ENCODE measurements around the gene RTP3. TPM values are rescaled to one million over a fixed set of nuclear protein-coding genes. Genes with fewer than 3 reads are reported as not detected.

Gene RTP3
- total RNA-seq, 2 donors from 2014 or later, result not detected

DNA sequence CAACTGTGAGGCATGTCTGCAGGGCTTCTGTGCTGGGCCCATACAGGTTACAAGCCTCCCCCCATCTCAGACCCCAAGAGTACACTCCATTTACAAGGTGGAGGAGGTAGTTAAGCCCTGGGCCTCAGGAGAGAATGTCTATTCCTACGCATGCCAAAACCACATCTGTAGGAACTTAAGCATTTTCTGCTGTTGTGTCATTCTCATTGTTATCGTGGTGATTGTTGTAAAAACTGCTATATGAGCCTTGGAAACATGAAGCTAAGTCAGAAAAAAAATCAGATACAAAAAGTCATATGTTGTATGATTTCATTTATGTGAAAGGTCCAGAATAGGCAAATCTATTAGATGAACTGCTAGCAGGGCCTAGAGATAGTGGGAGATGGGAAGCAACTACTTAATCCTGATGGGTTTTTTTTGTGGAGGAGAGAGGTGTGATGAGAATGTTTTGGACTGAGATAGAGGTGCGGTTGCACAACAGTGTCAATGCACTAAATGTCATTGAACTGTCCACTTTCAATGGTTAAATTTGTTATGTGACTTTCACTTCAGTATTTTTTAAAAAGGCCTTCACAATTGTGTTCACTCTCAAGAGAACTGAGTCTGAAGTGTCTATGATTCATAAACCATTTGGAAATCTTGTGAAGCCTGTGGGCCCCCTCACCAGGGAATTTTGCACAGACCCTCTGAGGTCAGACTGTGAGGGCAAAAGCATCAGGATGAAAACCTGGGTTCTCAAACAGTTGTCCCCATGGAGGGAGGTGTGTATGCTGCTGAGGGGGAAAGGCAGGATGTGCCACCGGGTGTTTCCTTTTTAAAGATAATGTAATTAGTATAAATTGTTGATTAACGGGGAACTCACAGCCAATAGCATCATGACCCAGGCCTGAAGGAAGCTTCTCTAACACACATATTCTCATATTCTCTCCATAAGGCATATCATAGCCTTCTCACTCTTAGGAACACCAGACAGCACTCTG is 3.2 kb downstream of the RTP3 start:
- no peak overlapping the region for H3K9ac ChIP-seq (ENCODE audit: low read depth in 2 of 2, low read length in 2 of 2)
- TF ChIP-seq, protein P1, sequence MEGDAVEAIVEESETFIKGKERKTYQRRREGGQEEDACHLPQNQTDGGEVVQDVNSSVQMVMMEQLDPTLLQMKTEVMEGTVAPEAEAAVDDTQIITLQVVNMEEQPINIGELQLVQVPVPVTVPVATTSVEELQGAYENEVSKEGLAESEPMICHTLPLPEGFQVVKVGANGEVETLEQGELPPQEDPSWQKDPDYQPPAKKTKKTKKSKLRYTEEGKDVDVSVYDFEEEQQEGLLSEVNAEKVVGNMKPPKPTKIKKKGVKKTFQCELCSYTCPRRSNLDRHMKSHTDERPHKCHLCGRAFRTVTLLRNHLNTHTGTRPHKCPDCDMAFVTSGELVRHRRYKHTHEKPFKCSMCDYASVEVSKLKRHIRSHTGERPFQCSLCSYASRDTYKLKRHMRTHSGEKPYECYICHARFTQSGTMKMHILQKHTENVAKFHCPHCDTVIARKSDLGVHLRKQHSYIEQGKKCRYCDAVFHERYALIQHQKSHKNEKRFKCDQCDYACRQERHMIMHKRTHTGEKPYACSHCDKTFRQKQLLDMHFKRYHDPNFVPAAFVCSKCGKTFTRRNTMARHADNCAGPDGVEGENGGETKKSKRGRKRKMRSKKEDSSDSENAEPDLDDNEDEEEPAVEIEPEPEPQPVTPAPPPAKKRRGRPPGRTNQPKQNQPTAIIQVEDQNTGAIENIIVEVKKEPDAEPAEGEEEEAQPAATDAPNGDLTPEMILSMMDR (IDR thresholded peaks at IDR 0.05), result no peak
- H3K36me3 ChIP-seq, result no peaks in the 10 kb centered on the region
- no peak overlapping the region for H3K4me3 ChIP-seq
- no peak overlapping the region for H3K27ac ChIP-seq
- no peaks in the 10 kb centered on the region for H3K9me3 ChIP-seq
- H3K4me1 ChIP-seq, result no peaks in the 10 kb centered on the region
- DNase-seq, result no peak
- intact Hi-C loops (cut with DNase I), result no loop called here
- H3K27me3 ChIP-seq, result no peaks in the 10 kb centered on the region

DNA sequence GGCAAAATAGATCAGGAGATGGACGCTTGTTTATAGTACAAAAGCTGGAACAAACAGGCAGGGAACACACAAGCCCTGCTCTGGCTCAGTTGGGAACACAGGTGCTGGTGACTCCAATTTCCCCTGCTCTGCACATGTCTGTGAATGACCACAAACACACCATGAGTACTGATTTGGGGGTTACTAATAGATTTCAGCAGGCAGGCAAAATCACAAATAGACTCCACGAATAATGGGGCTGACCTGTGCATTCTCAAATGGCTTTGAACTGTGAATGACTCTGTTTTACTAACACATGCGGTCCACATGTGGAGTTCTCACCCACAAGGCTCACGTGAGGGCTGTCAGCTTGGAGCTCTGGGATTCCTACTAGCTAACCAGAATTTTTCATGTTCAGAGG is 3.9 kb downstream of the RTP3 start:
- DNase-seq, result no peak
- no peaks in the 10 kb centered on the region for H3K36me3 ChIP-seq
- H3K27ac ChIP-seq, result no peak overlapping the region
- intact Hi-C loops (cut with DNase I), result no loop called here
- no peaks in the 10 kb centered on the region for H3K4me1 ChIP-seq
- H3K9me3 ChIP-seq, result no peaks in the 10 kb centered on the region
- H3K4me3 ChIP-seq, result no peak overlapping the region
- no peaks in the 10 kb centered on the region for H3K27me3 ChIP-seq
- H3K9ac ChIP-seq (ENCODE audit: low read depth in 2 of 2, low read length in 2 of 2), result no peak overlapping the region
- TF ChIP-seq, protein P1 (IDR thresholded peaks at IDR 0.05), result no peak

DNA sequence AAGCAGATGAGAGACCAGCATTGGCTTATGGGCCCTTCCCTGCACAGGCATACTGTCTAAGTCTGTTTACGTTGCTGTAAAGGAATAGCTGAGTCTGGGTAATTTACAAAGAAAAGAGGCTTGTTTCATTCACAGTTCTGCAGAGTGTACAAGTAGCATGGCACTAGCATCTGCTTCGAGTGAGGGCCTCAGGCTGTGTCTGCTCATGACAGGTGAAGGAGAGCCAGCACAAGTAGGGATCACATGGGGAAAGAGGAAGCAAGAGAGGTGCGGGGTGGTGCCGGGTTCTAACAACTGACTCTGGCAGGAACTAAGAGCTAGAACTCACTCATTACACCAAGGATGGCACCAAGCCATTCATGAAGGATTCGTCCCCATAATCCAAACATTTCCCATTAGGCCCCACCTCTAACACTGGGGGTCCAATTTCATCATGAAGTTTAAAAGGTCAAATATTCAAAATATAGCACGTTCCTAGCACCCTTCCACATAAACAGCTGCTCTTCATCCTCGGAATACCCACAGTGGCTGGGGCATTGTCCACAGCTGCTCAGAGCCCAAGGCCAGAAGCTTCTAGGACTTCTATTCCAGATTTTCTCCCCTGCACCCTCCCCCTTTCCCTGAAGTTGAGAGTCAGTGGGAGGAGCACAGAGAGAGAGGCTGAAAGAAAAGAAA is 5.6 kb downstream of the RTP3 start:
- Histone ChIP-seq H3K27ac (no peak overlapping the region), H3K36me3 (no peaks in the 10 kb centered on the region), H3K27me3 (no peaks in the 10 kb centered on the region), H3K9ac (ENCODE audit: low read depth in 2 of 2, low read length in 2 of 2) (no peak overlapping the region), H3K9me3 (no peaks in the 10 kb centered on the region), H3K4me3 (no peak overlapping the region), H3K4me1 (no peaks in the 10 kb centered on the region)
- no peak for DNase-seq
- TF ChIP-seq, protein P1 (IDR thresholded peaks at IDR 0.05), result no peak
- intact Hi-C loops (cut with DNase I), result no loop called here

DNA sequence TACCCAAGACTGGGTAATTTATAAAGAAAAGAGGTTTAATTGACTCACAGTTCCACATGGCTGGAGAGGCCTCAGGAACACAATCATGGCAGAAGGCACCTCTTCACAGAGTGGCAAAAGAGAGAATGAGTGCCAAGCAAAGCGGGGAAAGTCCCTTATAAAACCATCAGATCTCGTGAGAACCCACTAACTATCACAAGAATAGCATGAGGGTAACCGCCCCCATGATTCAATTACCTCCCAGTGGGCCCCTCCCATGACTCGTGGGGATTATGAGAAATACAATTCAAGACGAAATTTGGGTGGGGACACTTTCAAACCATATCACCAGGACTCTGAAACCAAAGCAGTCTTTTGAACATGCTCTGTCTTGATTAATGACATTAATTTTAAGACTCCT is 7.0 kb downstream of the RTP3 start:
- no peak overlapping the region for H3K4me3 ChIP-seq
- H3K27ac ChIP-seq, result no peak overlapping the region
- no peaks in the 10 kb centered on the region for H3K4me1 ChIP-seq
- intact Hi-C loops (cut with DNase I), result no loop called here
- H3K9me3 ChIP-seq, result no peaks in the 10 kb centered on the region
- no peaks in the 10 kb centered on the region for H3K27me3 ChIP-seq
- no peak for DNase-seq
- TF ChIP-seq, protein P1 (IDR thresholded peaks at IDR 0.05), result no peak
- H3K36me3 ChIP-seq, result no peaks in the 10 kb centered on the region
- H3K9ac ChIP-seq (ENCODE audit: low read depth in 2 of 2, low read length in 2 of 2), result no peak overlapping the region

DNA sequence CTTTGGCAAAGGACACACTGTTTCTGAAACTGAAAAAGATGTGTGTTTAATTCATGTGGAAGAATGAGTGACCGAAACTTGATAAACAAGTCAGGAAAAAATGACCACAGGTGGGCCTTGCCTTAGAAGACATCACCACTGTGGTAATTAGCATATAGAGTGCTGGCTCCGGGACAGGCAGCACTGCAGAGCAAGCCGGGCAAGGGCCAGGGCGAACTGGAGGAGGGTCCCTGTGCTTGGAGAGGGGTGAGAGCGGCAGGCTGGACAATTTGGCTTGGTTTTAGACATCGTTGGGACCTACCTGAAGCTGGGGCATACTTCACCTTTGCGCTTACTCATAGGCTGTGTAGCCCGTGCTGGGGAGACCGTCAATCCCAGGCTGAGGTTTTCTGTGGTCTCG is 8.2 kb downstream of the RTP3 start:
- DNase-seq, result no peak
- Histone ChIP-seq H3K36me3 (no peaks in the 10 kb centered on the region), H3K9ac (ENCODE audit: low read depth in 2 of 2, low read length in 2 of 2) (no peak overlapping the region), H3K9me3 (no peaks in the 10 kb centered on the region), H3K4me3 (no peak overlapping the region), H3K27ac (no peak overlapping the region), H3K4me1 (no peaks in the 10 kb centered on the region), H3K27me3 (no peaks in the 10 kb centered on the region)
- intact Hi-C loops (cut with DNase I), result no loop called here
- TF ChIP-seq, protein P1 (IDR thresholded peaks at IDR 0.05), result no peak

Measured in colonic mucosa (tissue), 4 donors.